Umbilical cord (tissue), 2 donors: ENCODE data around the gene EXPH5. TPM values are rescaled to one million over a fixed set of nuclear protein-coding genes. Genes with fewer than 3 reads are reported as not detected.
A peak's percentile ranks its signal among the peaks of the same experiment; 100 is the strongest.

Experiments used
- DNase-seq: peaks from one replicate; pipeline ENCODE4 v3.0.0-alpha.2; 2015; ENCODE audit warnings: low spot score
- total RNA-seq: library from RNA; depleted of rRNA; stranded (reverse); fragments of >200 nt; gene quantifications from one replicate; pipeline ENCODE4 v1.2.3, GENCODE V29; 2014; ENCODE audit warnings: low replicate concordance; ENCODE audit not compliant: insufficient read depth

Gene EXPH5
- total RNA-seq, 1 donor from 2014 or later, result 5.8 TPM

DNA sequence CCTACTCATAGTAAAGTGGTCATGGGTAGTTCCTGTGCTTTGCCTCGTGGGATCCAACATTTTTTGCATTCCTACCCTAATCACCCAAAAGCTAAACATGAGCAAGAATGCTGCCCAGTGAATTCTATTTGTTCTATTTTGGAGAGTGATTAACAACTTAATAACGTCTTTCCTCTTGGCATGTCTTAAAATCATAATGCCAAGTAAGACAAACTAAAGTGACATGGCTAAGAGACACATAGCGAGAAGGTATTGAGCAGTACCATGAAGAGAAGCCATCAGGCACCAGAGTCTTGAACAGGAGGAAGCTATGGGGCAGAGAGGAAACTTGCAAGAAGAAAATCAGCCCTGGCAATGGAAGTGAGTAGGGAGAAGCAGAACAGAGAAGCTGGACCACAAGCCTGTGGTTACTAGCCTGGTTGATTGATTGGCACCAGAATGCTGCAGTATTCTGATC is 32.0 kb downstream of the EXPH5 start:
- peak; percentile 38 for DNase-seq

DNA sequence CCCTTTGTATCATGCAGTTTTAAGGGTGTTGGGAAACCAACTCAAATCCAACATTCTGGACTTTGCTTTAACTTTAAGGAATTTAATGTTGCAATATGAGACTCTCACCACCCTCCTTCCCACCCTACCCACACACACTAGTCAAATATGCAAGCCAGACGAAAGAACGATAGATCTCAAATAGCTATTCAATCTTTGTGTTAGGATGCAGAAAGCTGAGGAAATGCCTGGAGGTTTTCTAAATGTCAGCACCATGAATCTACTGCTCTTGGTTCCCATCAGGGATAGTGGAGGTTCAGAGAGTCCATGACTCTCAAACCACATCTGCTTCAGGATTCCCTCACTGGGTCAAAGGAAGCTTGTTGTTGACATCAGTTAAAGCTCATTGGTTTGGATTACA is 33.7 kb downstream of the EXPH5 start:
- DNase-seq, result peak; percentile 63

DNA sequence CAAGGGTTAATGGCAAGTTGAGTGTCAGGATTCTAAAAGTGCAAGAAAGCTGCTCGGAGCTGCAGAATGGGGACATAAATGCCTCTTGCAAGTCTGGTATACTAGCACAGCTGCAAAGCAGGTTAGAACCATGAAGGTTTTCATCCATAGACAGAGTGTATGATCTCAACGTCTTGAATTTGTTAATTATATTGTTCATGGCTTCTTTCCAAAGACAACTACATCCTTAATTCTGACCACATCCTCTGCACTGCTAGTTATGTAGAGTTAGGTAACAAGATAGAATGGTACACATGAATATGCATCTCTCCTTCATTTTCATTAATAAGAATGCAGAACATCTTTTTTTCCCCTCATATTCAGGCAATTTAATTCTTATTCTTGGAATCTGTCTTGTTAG is 34.2 kb downstream of the EXPH5 start:
- DNase-seq, result no peak

DNA sequence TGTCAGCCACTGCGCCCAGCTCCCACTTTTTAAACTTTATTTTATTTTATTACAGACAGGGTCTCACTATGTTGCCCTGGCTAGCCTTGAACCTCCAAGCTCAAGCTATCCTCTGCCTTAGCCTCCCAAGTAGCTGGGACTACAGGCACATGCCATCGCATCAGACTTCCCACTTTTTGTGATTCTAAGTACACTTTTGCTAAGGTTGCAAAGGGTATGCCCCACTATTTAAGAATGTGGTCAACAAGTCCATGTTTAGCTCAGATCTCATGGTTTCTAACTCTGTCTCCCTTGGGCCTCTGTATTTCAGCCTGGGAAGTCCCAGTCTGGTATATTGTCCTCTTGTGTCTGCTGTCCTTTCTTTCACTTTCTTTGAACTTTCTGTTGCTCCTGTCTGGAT is 35.3 kb downstream of the EXPH5 start:
- no peak for DNase-seq

DNA sequence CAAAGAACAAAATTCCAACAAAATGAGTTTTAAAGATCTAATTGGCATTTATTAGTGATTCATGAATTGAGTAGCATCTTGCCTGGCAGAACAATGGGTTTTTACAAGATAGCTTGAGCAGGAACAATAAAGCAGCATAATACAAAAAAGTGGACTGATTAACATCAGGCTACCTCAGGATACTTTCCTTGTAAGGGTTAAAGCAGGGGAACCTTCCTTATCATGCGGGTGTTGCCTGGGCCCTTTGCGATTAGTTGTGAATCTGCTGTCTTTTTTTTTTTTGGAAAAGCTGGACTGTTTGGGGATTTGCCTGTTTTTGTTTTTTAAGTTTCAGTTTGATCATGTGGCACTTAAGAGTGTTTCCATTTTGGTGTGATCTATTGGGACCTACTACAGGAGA is 37.5 kb downstream of the EXPH5 start:
- DNase-seq, result no peak

DNA sequence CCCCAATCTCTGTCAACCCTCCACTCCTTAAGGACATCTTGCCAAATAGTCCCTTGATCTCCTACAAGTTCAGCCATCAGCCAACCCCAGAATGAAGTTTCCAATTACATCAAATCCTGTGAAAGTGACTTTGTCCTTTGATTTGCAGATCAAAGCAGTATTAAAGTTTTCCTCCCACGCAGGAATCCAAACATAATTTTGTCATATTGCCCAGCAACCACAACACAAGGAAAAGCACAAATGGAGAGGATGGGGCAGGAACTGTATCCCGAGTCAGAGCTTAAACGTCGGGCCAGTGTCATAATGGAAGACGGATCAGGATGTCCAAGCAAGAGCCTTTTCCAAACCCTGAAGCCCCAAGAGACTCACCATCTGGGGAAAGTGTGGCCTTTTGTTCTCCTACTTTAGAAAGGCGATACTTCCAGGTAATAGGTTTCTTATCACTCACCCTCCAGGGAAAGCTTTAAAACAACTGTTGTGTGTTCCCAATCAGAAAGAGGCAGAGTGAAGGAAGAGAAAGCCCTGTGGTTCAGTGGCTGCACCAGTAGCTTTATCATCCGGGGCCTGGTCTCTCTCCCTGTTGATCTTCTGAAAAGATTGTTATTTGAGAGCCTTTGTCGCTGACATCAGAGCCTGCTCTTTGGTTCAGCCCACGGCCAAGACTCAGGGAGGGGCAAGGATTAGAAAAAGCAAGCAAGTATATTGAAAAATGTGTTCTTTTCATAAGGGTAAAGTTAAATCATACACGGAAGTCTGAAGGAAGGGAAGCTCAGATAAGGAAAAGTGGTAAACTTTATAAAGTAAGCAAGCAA is 41.7 kb downstream of the EXPH5 start:
- peak; percentile 65 for DNase-seq

DNA sequence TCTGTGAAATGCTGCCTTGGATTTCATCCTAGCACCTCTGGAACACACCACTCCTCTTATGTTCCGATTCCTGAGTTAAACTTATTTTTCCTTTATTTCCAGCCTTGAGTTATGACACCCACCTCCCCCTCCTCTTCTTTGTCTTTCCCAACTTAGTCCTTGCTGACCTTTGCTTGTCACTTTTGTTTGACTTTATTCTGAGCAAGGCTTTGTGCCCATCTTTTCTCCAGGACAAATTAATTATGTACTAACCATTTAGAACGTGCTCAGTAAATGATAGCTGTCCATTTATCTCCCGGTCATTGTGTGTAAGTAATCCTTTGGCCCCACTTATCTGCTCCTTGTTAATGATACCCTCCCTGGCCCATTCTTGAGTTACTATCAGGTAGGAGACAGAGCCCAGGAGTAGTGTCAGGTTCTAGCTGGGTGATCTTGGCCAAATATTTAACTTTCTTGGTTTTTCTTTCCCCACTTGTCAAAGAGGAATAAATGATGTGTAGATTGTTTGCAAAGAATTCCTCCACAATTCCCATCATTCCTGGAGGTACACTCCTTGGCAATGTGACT is 44.2 kb downstream of the EXPH5 start:
- no peak for DNase-seq

DNA sequence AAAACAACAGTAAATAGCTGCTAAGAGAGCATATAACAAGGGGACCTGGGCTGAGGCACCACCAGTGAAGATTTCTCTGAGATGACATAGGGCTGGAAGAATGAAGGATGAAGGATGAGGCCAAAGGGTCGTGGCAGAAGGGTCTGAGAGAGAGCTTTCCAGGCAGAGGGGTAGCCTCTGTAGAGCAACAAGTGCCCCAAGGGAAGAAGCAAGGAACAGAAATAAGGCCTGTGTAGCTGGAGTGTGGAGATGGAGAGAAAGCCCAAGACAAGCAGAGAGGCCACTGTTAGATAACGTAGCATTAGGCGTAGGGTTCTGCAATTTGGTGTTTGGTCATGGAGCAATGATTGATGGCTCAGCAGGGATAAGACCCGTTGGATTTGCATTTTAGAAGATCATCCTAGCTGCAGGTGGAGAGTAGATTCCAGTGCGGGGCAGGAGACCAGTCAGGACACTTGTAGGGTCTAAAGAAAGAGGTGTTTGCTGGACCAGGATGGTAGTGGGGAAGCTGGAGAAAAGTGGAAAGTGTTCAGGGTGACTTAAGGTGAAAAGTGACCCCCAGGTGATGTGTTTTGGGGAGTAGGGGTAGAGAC is 47.6 kb downstream of the EXPH5 start:
- DNase-seq, result no peak

DNA sequence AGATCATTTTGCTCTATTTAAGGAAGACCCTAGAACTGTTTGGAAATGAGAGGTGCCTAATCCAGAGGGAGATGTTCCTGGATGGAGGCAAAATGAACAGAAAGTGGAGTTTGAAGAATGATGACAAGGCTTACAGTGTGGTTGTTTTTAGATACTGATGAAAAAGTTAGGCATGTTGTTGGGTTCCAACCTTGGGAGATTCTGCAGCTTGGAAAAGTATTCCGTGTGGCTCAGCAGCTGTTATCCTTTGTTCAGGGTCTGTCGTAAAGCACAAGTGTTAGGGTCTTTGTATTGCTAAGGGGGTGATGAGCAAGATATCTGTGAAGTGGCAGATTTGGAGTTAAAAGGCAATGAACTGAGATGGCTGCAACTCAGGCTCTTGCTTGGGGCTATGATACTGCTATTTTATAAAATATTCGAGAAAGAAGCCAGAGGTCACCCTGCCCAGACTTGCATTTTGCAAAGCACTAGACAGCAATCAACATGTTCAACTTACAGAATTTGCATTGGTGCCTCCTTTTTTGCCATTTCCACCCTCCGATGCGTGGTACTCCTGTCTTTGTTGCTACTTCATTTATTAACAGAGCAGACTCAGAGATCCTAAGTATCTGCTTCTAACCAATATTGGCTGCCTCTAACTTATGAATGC is 50.1 kb downstream of the EXPH5 start:
- no peak for DNase-seq

DNA sequence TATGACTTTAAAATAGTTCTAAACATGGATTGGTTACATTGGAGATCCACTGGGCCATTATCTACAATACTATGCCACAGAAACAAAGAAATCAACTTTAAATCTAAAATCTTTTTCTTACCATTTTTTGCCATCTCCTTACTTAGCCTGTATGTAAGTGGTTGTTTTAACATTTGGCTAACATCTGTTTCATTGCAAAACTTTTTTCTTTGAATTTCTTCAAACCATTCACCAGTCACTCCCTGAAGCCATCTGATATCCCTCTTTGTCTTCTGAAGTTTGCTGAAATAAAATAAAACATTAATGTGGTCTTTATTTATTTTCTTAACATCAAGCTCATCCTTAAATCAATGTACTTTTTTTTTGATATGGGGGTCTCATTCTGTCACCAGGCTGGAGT is 52.0 kb downstream of the EXPH5 start:
- no peak for DNase-seq

DNA sequence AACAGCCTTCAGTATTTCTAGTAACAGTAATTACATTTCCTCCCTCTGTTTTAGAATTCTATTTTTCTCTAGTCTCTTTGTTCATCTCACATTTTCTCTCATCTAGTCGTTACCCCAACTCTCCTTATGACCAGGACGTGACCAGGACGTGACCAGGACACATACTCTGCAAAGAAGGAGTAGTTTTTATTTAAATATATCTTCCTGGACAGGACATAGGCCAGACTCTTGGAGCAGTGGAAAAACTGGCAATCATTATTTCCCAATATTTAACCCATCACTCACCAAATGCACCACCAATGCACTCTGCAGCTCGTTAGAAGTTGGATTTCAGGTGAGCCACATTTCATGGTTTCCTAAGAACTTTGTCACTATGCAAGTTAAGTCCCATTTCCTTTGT is 55.1 kb downstream of the EXPH5 start:
- DNase-seq, result no peak

DNA sequence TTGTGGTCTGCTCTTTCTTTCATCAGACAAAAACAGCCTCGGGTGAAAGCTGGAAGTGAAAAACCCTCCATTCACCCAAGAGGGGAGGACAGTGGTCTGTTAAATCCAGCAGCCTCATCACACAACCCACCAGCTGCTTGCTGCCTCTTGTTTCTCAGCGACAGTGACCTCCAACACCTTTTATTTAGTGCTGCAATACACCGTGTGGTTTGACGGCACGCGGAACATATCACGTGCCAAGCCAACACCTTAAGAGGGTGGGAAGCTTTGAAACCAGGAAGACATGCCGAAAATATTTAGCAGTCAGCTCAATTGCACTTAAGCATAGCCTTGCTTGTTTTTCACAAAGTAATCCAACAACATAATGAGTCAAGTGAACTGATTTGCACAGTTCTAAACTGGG is 55.5 kb downstream of the EXPH5 start:
- DNase-seq, result peak; percentile 42

DNA sequence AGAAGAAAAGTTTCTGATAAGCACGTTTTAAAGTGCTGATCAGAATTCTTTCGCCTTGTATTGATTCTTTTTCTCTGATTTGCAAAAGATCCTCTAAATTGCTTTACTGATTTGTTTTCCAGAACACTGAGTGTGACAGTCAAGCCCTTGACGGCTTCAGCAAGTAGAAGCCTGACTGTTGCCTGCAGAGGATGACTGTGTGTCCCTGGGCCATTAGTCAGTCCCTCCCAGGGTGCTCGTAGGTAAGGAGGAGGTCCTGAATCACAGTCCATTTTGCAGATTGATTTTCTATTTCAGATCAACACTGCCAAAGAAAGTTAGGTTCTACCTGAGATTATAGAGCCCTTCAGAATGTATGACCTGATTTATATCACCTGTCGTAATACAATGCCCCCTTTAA is 56.8 kb downstream of the EXPH5 start:
- no peak for DNase-seq

DNA sequence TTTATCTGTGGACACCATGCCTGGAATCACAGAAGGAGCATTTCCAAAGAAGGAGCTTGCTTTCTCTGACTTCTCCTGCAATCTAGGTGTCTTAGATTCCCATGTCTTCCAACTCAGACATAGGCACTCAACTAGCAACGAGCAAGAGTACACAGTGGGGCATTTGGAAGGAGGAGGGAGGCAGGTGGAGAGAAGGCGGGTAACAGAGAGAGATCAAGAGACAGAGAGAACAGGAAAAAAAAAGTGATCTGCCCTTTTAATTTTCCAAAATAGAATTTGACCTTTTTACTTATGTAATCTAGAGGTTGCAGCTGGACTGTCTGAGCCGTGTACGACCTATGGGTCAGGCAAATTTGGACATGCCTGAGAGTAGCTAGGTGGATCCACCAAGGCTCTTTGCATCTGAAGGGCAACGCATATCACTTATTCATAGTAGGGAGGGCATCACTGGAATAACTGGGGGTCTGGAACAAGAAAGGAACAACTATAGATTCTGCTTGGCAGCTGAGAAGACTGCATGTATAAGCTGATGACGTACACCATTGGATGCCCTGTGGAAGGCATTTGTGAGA is 58.1 kb downstream of the EXPH5 start:
- no peak for DNase-seq

DNA sequence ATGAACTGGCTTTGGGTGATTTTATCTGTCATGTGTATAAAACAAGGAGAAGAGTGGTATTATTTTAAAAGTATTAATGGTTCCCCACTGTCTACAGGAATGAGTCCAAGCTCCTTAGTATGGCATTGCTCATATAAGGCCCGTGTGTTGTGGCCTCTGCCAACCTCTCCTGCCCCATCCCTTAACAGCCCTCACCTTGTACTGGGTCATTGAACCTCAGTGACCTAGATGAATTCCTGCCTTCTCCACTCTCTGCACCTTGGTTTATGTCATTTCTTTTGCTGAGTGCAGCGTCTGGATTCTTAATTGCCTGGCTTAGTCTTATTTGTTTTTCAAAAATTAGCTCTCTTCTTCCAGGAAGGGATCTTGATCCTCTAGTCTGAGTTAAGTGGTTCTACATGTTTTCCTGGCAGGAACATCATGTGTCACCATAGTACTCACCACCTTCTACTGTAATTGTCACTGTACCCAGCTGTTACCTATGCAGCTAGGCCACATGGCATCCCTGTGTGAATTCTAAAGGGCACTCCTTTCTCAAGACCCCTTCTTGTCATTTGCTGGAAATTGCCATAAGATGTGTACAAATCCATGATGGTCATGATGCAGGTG is 59.2 kb downstream of the EXPH5 start:
- no peak for DNase-seq

DNA sequence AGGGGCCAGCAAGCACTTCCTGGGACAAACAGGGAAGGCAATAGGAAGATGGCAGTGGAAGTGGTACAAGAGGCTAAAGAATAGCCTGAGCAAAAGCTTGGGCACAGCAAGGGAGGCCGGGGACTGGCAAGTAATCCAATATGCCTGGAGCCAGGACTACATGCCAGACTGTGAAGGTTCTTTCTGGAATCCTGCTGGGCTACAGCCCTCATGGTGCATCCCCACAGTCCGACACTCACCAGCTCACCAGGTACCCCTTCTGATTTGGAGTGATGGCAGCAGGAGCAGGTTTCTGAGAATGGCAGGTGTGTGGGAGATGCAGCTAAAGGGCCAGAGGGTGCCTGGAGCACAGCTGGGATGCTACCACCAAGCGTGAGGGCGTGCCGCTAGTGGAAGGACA is 63.1 kb downstream of the EXPH5 start:
- no peak for DNase-seq

DNA sequence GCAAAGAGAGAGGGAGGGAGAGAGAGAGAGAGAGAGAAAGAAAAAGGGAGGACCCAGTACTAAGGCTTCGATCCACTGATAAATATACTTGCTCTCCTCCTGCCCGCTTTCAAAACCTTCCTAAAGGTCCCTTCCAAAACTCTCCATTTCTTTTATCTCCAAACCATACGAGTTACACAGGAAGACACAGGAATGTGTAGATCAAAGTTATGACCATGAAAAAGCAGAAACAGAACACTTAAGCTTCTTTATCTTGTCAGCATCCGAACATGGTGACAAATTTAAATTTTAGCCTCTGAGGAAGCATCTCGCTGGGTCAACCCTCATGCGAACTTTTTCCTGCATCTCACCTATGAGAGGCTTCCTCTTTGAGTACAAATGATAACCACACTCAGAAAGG is 66.2 kb downstream of the EXPH5 start:
- no peak for DNase-seq

DNA sequence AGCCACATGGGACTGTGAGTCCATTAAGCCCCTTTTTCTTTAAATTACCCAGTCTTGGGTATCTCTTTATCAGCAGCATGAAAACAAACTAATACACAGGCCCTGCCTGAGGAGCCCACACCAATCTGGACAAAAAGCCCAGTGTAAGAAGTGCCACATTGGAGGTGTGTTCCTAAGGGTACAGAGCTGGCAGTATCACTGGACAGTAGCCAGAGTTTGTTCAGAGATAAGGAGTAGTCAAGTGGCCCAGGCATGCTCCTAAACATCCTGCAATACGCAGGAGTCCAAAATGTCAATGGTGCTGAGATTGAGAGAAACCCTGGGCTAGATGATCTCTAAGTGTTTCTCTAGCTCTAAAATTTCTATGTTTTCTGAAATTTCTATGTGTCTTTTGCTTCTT is 68.4 kb downstream of the EXPH5 start:
- no peak for DNase-seq

DNA sequence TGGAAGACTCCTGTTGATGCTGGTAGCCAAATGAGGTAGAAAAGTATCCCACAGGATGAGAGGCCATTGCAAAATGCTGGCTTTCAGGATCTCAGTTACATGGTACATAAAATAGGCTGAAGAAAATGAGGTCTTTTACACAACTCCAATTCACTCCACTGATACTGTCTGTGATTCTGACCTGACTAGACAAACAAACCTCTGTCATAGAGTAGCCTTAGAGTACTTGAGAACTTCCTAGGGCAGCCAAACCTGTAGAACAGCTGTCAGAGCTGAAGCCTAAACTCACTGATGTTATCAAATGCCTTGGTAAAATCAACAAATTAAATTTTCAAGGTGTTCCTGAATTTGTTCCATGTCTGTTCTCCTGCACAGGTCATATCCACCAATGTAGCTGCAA is 69.1 kb downstream of the EXPH5 start:
- peak; percentile 28 for DNase-seq

DNA sequence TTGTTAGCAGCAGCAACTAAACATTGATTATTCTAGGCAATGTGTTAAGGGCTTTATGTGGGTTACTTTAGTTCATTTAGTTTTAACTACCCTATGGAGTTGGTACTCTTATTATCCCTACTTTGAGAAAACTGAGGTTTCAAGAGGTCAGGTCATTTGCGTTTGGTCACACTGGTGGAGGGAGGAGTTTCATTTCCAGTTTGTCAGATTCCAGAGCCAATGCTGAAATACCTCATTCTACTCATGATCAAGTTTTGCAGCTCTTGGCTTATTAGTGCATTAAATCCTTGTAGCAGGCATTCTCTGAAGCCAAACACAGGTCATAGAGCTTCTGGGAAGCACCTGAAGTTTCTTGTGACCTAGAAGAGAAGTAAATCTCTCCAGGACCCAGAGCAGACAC is 71.2 kb downstream of the EXPH5 start:
- no peak for DNase-seq

DNA sequence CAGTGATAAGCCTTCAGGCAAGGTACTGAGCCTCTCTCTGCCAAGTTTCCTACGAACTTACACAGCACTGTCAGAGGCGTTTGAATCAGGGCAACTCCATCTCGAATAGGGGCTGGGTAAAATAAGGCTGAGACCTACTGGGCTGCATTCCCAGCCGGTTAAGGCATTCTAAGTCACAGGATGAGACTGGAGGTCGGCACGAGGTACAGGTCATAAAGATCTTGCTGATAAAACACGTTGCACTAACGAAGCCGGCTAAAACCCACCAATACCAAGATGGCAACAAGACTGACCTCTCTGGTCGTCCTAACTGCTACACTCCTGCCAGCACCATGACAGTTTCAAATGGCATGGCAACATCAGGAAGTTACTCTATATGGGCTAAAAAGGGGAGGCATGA is 75.0 kb downstream of the EXPH5 start:
- no peak for DNase-seq

DNA sequence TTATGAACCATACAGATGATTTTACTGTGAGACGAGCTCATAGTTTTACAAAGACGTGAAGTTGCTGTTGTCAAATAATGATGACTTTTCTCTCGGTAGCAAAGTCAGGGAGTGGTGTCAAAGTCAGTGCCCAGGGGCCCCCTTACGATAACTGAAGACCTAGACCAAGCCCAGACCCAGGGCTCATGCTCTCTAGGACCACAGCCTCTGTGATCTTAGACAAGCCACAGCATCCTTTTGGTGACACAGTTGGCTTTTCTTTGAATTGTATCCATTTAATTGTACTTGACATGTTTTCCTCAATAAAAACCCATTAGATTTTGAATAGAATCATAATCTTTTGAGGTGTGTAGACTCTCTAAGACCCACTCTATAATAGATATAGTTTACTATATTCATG is 77.4 kb downstream of the EXPH5 start:
- DNase-seq, result no peak
